Panc1 (cell line): ENCODE data around the gene TSKS. TPM values are rescaled to one million over a fixed set of nuclear protein-coding genes. Genes with fewer than 3 reads are reported as not detected.

Experiments
- ATAC-seq: fragments of 200-7000 bp; cut with Tn5 transposase; 2 replicates; pipeline ENCODE4 v1.9.1; 2020; ENCODE audit warnings: mild to moderate bottlenecking, moderate library complexity
- BruUV-seq: library from RNA; stranded (reverse); fragments of 400-500 nt; replicated peaks from 2 replicates; lab custom pipeline; 2021; lab: Mats Ljungman, UMichigan
- CTCF ChIA-PET: fragments of 300-600 bp; sonication (Branson Sonifier 250); formaldehyde crosslinking; loops from one replicate; lab custom pipeline; 2022; ENCODE audit warnings: antibody characterized with exemption; lab: Charles Lee
- POLR2A ChIA-PET: fragments of 300-600 bp; sonication (Branson Sonifier 250); formaldehyde crosslinking; loops from one replicate; lab custom pipeline; 2022; ENCODE audit warnings: antibody characterized with exemption; lab: Charles Lee
- DNase-seq: peaks from one replicate; pipeline ENCODE4 v3.0.0-alpha.2; 2010; ENCODE audit warnings: low read depth, low spot score
- H3K27ac ChIP-seq: 2 replicates; pipeline ENCODE4 v1.5.1; 2011; ENCODE audit warnings: mild to moderate bottlenecking, low read length, inconsistent platforms
- H3K27me3 ChIP-seq: fragments of 200-500 bp; sonication (Bioruptor generic); 2 replicates; pipeline ENCODE4 v1.6.0; 2014; ENCODE audit warnings: low read length, inconsistent platforms; ENCODE audit not compliant: control insufficient read depth, insufficient read depth
- H3K36me3 ChIP-seq: fragments of 200-500 bp; sonication (Bioruptor generic); 2 replicates; pipeline ENCODE4 v1.5.1; 2014; ENCODE audit warnings: inconsistent platforms, mild to moderate bottlenecking, low read length, moderate library complexity; ENCODE audit not compliant: control insufficient read depth, insufficient read depth
- H3K4me1 ChIP-seq: 2 replicates; pipeline ENCODE4 v1.5.1; 2011; ENCODE audit warnings: inconsistent platforms, mild to moderate bottlenecking, low read length, moderate library complexity; ENCODE audit not compliant: control insufficient read depth, insufficient read depth
- H3K4me3 ChIP-seq, 2 experiments: 2 replicates each; pipeline ENCODE4 v1.5.1; 2011 to 2012; ENCODE audit warnings: low read depth in 2 of 2, low read length in 2 of 2, mild to moderate bottlenecking in 2 of 2, inconsistent platforms in 1 of 2, moderate library complexity in 1 of 2
- H3K9me3 ChIP-seq: fragments of 200-500 bp; sonication (Bioruptor generic); 2 replicates; pipeline ENCODE4 v1.5.1; 2014; ENCODE audit warnings: low read depth, mild to moderate bottlenecking, inconsistent platforms, low read length, moderate library complexity; ENCODE audit not compliant: control insufficient read depth, insufficient read depth
- POLR2AphosphoS5 ChIP-seq: IDR thresholded peaks from 2 replicates; pipeline ENCODE4 v1.6.1; 2012; ENCODE audit warnings: mild to moderate bottlenecking, low read depth, low read length, moderate library complexity
- SIN3A ChIP-seq: IDR thresholded peaks from 2 replicates; pipeline ENCODE4 v1.6.1; 2012; ENCODE audit warnings: low read depth, mild to moderate bottlenecking, low read length, moderate library complexity, borderline replicate concordance; ENCODE audit not compliant: insufficient read depth
- TCF7L2 ChIP-seq: IDR thresholded peaks from 2 replicates; pipeline ENCODE4 v1.6.1; 2011; ENCODE audit warnings: mild to moderate bottlenecking, low read depth, low read length, inconsistent platforms
- in situ Hi-C: cut with HindIII; loops from 2 replicates; pipeline ENCODE4 v1.10.0; 2016; ENCODE audit warnings: low sequenced_read_pairs, low pct_unique_long_range_greater_than_20kb
- intact Hi-C: fragments of 100-400 bp; cut with micrococcal nuclease; formaldehyde crosslinking; loops from one replicate; pipeline ENCODE4 v1.10.0; 2022; ENCODE audit not compliant: unreplicated experiment
- total RNA-seq: library from RNA; stranded (reverse); gene quantifications from one replicate; pipeline ENCODE4 v1.2.1, GENCODE V29; 2021; ENCODE audit not compliant: unreplicated experiment
- TF ChIP-seq, protein P1 (sequence below), 2 experiments: IDR thresholded peaks; 2 replicates each; pipeline ENCODE4 v1.6.1; 2011 to 2012; ENCODE audit warnings: low read depth in 2 of 2, control low read depth in 1 of 2, low read length in 1 of 2, mild to moderate bottlenecking in 1 of 2, moderate library complexity in 1 of 2; ENCODE audit not compliant: insufficient read depth in 1 of 2
- TF ChIP-seq, protein P2 (sequence below): fragments of 450-650 bp; IDR thresholded peaks from 2 replicates; pipeline ENCODE4 v1.5.1; 2017; ENCODE audit warnings: mild to moderate bottlenecking

TSKS gene
- total RNA-seq, 1 experiment from 2014 or later = not detected

DNA sequence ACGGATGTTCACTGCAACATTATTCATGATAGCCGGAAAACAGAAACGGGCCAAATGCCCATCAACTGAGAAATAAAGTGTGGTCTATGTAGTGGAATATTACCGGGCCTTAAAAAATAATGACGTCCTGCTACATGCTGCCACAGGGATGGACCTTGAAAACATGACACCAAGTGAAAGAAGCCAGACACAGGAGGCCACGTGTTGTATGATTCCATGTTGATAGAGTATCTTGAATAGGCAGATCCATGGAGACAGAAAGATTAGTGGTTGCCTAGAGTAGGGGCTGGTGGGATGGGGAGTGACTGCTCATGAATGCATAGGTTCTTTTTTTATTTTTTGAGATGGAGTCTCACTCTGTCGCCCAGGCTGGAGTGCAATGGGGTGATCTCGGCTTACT is 7.4 kb upstream of the TSKS start:
- Histone ChIP-seq H3K27ac (no peak overlapping the region), H3K9me3 (no peaks in the 10 kb centered on the region), H3K4me3 (no peak overlapping the region), H3K36me3 (peaks cover 6% of the 10 kb centered on the region; the same call in 1 of the 2 replicates), H3K27me3 (no peaks in the 10 kb centered on the region), H3K4me1 (peaks cover 11% of the 10 kb centered on the region)
- ATAC-seq (no peak), DNase-seq (no peak)
- TF ChIP-seq, protein P1, sequence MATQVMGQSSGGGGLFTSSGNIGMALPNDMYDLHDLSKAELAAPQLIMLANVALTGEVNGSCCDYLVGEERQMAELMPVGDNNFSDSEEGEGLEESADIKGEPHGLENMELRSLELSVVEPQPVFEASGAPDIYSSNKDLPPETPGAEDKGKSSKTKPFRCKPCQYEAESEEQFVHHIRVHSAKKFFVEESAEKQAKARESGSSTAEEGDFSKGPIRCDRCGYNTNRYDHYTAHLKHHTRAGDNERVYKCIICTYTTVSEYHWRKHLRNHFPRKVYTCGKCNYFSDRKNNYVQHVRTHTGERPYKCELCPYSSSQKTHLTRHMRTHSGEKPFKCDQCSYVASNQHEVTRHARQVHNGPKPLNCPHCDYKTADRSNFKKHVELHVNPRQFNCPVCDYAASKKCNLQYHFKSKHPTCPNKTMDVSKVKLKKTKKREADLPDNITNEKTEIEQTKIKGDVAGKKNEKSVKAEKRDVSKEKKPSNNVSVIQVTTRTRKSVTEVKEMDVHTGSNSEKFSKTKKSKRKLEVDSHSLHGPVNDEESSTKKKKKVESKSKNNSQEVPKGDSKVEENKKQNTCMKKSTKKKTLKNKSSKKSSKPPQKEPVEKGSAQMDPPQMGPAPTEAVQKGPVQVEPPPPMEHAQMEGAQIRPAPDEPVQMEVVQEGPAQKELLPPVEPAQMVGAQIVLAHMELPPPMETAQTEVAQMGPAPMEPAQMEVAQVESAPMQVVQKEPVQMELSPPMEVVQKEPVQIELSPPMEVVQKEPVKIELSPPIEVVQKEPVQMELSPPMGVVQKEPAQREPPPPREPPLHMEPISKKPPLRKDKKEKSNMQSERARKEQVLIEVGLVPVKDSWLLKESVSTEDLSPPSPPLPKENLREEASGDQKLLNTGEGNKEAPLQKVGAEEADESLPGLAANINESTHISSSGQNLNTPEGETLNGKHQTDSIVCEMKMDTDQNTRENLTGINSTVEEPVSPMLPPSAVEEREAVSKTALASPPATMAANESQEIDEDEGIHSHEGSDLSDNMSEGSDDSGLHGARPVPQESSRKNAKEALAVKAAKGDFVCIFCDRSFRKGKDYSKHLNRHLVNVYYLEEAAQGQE (IDR thresholded peaks at IDR 0.05; ENCODE audit: insufficient read depth in 1 of 2, low read depth in 2 of 2, low read length in 1 of 2) = no peak
- no peak for TF ChIP-seq TCF7L2
- TF ChIP-seq SIN3A = no peak
- no peak for TF ChIP-seq POLR2AphosphoS5
- TF ChIP-seq, protein P2, sequence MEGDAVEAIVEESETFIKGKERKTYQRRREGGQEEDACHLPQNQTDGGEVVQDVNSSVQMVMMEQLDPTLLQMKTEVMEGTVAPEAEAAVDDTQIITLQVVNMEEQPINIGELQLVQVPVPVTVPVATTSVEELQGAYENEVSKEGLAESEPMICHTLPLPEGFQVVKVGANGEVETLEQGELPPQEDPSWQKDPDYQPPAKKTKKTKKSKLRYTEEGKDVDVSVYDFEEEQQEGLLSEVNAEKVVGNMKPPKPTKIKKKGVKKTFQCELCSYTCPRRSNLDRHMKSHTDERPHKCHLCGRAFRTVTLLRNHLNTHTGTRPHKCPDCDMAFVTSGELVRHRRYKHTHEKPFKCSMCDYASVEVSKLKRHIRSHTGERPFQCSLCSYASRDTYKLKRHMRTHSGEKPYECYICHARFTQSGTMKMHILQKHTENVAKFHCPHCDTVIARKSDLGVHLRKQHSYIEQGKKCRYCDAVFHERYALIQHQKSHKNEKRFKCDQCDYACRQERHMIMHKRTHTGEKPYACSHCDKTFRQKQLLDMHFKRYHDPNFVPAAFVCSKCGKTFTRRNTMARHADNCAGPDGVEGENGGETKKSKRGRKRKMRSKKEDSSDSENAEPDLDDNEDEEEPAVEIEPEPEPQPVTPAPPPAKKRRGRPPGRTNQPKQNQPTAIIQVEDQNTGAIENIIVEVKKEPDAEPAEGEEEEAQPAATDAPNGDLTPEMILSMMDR = no peak
- in situ Hi-C loops (no loop called here), intact Hi-C loops (no loop called here)
- CTCF ChIA-PET = no interaction called here
- no TSS peak for BruUV-seq
- POLR2A ChIA-PET = no interaction called here

DNA sequence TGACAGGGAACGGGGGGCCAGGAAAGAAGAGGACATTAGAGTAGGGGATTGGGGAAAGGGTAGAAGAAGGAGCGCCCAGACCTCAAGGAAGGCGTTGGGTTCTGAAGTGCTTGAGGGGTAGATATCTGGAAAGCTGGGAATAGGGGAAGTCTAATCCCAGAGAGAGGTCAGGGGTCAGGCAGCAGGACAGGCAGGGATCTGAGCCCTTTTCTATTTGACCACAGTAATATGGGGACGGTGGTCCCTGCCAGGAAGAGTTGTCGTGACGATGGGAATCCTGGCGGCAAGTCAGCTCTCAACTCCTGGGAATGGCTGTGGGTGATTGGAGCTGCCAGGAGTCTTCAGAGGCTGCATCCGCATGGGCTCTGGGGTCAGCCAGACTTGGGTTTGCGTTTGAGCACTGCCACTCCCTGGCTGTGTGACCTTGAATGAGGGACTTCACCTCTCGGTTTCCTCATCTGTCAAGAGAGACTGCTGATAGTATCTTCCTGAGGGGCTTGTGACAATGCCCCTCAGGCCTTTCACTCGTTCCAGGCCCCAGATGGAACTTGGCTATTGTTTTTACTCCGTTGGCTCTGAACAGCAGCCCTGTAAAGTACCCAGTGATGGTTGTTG is 5.0 kb upstream of the TSKS start:
- intact Hi-C loops = no loop called here

More for the DNA sequence above, 5.0 kb upstream of the TSKS start:
- CTCF ChIA-PET = no interaction called here
- H3K27me3 ChIP-seq = no peaks in the 10 kb centered on the region
- no peaks in the 10 kb centered on the region for H3K9me3 ChIP-seq
- peak overlapping the region; percentile 63 to 89 for H3K4me3 ChIP-seq
- in situ Hi-C loops = no loop called here
- POLR2A ChIA-PET = interaction anchor here (0.6 kb wide), 1 partner anchor 130 kb away, joined by 7 read pairs; no protein-coding TSS in a partner anchor
- no peak for TF ChIP-seq POLR2AphosphoS5
- TF ChIP-seq, protein P2 = no peak
- TF ChIP-seq, protein P1 (IDR thresholded peaks at IDR 0.05; ENCODE audit: insufficient read depth in 1 of 2, low read depth in 2 of 2, low read length in 1 of 2) = no peak
- no peak for TF ChIP-seq TCF7L2
- no peak for TF ChIP-seq SIN3A
- H3K27ac ChIP-seq = peak overlapping the region; percentile 85
- H3K4me1 ChIP-seq = peaks cover 14% of the 10 kb centered on the region
- ATAC-seq (no peak), DNase-seq (no peak)
- peaks cover 6% of the 10 kb centered on the region; the same call in 1 of the 2 replicates for H3K36me3 ChIP-seq
- BruUV-seq = TSS peak; percentile 87
